HepG2 (cell line): ENCODE data around the gene GPR31. TPM values are rescaled to one million over a fixed set of nuclear protein-coding genes. Genes with fewer than 3 reads are reported as not detected.
"Not testable (repeated sequence)": the region's sequence is repeated elsewhere in the genome, so short reads cannot be mapped to it uniquely, and the experiment has no call there.

Source experiments
- ATAC-seq: fragments of 200-7000 bp; cut with Tn5 transposase; 3 replicates; pipeline ENCODE4 v1.9.1; 2020; ENCODE audit warnings: mild to moderate bottlenecking, moderate library complexity
- BruUV-seq: library from RNA; stranded (reverse); fragments of 400-500 nt; replicated peaks from 2 replicates; lab custom pipeline; 2021; lab: Mats Ljungman, UMichigan
- CTCF ChIA-PET: fragments of 300-600 bp; formaldehyde crosslinking; extraction: SDS; loops from one replicate; lab custom pipeline; 2021; ENCODE audit warnings: low total read pairs, inconsistent platforms, low intra/inter-chr PET ratio; lab: Yijun Ruan, JAX
- POLR2A ChIA-PET: fragments of 350-600 bp; sonication (Branson Sonifier 250); formaldehyde crosslinking; loops from one replicate; lab custom pipeline; 2020; ENCODE audit warnings: antibody characterized with exemption, inconsistent platforms; lab: Yijun Ruan, JAX
- DNase-seq: peaks from one replicate; pipeline ENCODE4 v3.0.0-alpha.2; 2015; ENCODE audit warnings: low spot score
- FAIRE-seq: peaks from 3 replicates; lab custom pipeline; 2011; peaks lifted over from hg19 to GRCh38; lab: Jason Lieb, UNC
- H2AFZ ChIP-seq: one replicate; pipeline ENCODE4 v1.6.1; 2011; ENCODE audit warnings: low read length, inconsistent platforms
- H3K27ac ChIP-seq: fragments of 300-600 bp; 3 replicates; pipeline ENCODE4 v1.8.0; 2011; ENCODE audit warnings: mixed run types, mild to moderate bottlenecking, mixed read lengths, low read length, inconsistent platforms; ENCODE audit not compliant: insufficient read depth; ENCODE audit errors: extremely low read length
- H3K27me3 ChIP-seq, 2 experiments: fragments of 200-600 bp in 1 of 2; 2 replicates in 1 of 2; 3 replicates in 1 of 2; pipeline versions ENCODE4 v1.6.0 to v1.8.0; 2011; ENCODE audit warnings: low read length in 2 of 2, mild to moderate bottlenecking in 2 of 2, moderate library complexity in 2 of 2, inconsistent platforms in 1 of 2; ENCODE audit not compliant: insufficient read depth in 2 of 2, control insufficient read depth in 1 of 2
- H3K36me3 ChIP-seq, 2 experiments: fragments of 200-600 bp in 1 of 2; replicated peaks in 1 of 2; 2 replicates in 1 of 2; 3 replicates in 1 of 2; pipeline versions ENCODE4 v1.5.1 to v1.8.0; 2011; ENCODE audit warnings: low read length in 2 of 2, inconsistent platforms in 1 of 2; ENCODE audit not compliant: insufficient read depth in 2 of 2, control insufficient read depth in 1 of 2
- H3K4me1 ChIP-seq: 2 replicates; pipeline ENCODE4 v1.5.1; 2012; ENCODE audit warnings: low read length, inconsistent platforms; ENCODE audit not compliant: insufficient read depth
- H3K4me2 ChIP-seq: 2 replicates; pipeline ENCODE4 v1.6.0; 2011; ENCODE audit warnings: low read depth, low read length, inconsistent platforms
- H3K4me3 ChIP-seq, 3 experiments: fragments of 200-600 bp in 1 of 3; sonication (generic), shearing (Covaris generic) in 1 of 3; replicated peaks in 1 of 3; 2 replicates each; pipeline ENCODE4 v1.5.1; 2011 to 2016; ENCODE audit warnings: low read length in 3 of 3, inconsistent platforms in 2 of 3, low read depth in 2 of 3, mild to moderate bottlenecking in 2 of 3, control low read depth in 1 of 3, mixed read lengths in 1 of 3; ENCODE audit not compliant: insufficient read depth in 1 of 3
- H3K79me2 ChIP-seq: one replicate; pipeline ENCODE4 v1.6.1; 2011; ENCODE audit warnings: low read length, inconsistent platforms; ENCODE audit not compliant: insufficient read depth
- H3K9ac ChIP-seq: 2 replicates; pipeline ENCODE4 v1.6.0; 2011; ENCODE audit warnings: mild to moderate bottlenecking, low read depth, low read length, inconsistent platforms; ENCODE audit not compliant: insufficient read depth
- H3K9me3 ChIP-seq: 2 replicates; pipeline ENCODE4 v1.5.1; 2012; ENCODE audit warnings: mild to moderate bottlenecking, low read length
- H4K20me1 ChIP-seq: 2 replicates; pipeline ENCODE4 v1.6.0; 2011; ENCODE audit warnings: inconsistent platforms, mild to moderate bottlenecking, low read length, moderate library complexity; ENCODE audit not compliant: insufficient read depth
- EP300 ChIP-seq, 3 experiments: sonication (generic) in 1 of 3; formaldehyde crosslinking in 1 of 3; IDR thresholded peaks; 2 replicates each; pipeline versions ENCODE4 v1.5.1 to v1.6.1; 2011 to 2020; ENCODE audit warnings: low read depth in 2 of 3, low read length in 2 of 3, borderline replicate concordance in 1 of 3, improper control_type of control experiment in 1 of 3, mild to moderate bottlenecking in 1 of 3, missing genetic modification reagents in 1 of 3, moderate library complexity in 1 of 3
- FOXP1 ChIP-seq, 2 experiments: fragments of 450-650 bp in 1 of 2; IDR thresholded peaks; 2 replicates each; pipeline ENCODE4 v1.6.1; 2017 to 2018; ENCODE audit warnings: antibody characterized with exemption in 1 of 2
- MTA1 ChIP-seq: sonication (generic); formaldehyde crosslinking; IDR thresholded peaks from 2 replicates; pipeline ENCODE4 v1.4.0; 2020; ENCODE audit warnings: missing genetic modification reagents, mild to moderate bottlenecking, borderline replicate concordance
- RXRA ChIP-seq: sonication (generic); formaldehyde crosslinking; IDR thresholded peaks from 2 replicates; pipeline ENCODE4 v1.5.1; 2020; ENCODE audit warnings: missing genetic modification reagents
- ZBTB38 ChIP-seq: sonication (generic); formaldehyde crosslinking; IDR thresholded peaks from 2 replicates; pipeline ENCODE4 v1.5.1; 2020; ENCODE audit warnings: mild to moderate bottlenecking, missing genetic modification reagents
- ZNF335 ChIP-seq: sonication (generic); formaldehyde crosslinking; IDR thresholded peaks from 2 replicates; pipeline ENCODE4 v1.4.0; 2020; ENCODE audit warnings: missing genetic modification reagents
- WGBS: methylation state at CpG from one replicate; pipeline ENCODE4 v1.1.6; 2017; ENCODE audit warnings: low lambda C conversion rate; 5-methylcytosine and 5-hydroxymethylcytosine counted together
- in situ Hi-C: cut with HindIII; loops from 2 replicates; pipeline ENCODE4 v1.10.0; 2017; ENCODE audit warnings: low pct_unique_long_range_greater_than_20kb; ENCODE audit not compliant: extremely low pct_ligation_motif_present
- intact Hi-C: fragments of 100-400 bp; cut with micrococcal nuclease; formaldehyde crosslinking; loops from one replicate; pipeline ENCODE4 v1.10.0; 2022; ENCODE audit not compliant: unreplicated experiment
- polyA plus RNA-seq, 8 experiments: library from polyadenylated mRNA; depleted of rRNA in 3 of 8; stranded (reverse) in 7 of 8; unstranded in 1 of 8; fragments of >200 nt; fragmentation: Illumina TruSeq in 4 of 8; extraction: Trizol in 4 of 8; gene quantifications; 2 replicates each; pipeline versions ENCODE4 v1.2.1 to v1.2.3, GENCODE V29; 2011 to 2016; ENCODE audit warnings: low read depth in 4 of 8, missing spikeins in 1 of 8, mixed read lengths in 1 of 8; ENCODE audit not compliant: insufficient read depth in 1 of 8
- total RNA-seq, 5 experiments: library from RNA; depleted of rRNA; stranded (reverse); fragments of >200 nt; fragmentation: Illumina TruSeq; extraction: Trizol; gene quantifications; 2 replicates each; pipeline ENCODE4 v1.2.3, GENCODE V29; 2016; ENCODE audit warnings: low read depth in 1 of 5
- TF ChIP-seq, protein P1 (sequence below): sonication (generic); formaldehyde crosslinking; IDR thresholded peaks from 2 replicates; pipeline ENCODE4 v1.5.1; 2020; ENCODE audit warnings: mild to moderate bottlenecking, missing genetic modification reagents, moderate library complexity
- TF ChIP-seq, protein P2 (sequence below), 2 experiments: sonication (generic) in 1 of 2; formaldehyde crosslinking in 1 of 2; IDR thresholded peaks; 2 replicates each; pipeline versions ENCODE4 v1.4.0 to v1.6.1; 2018 to 2020; ENCODE audit warnings: missing genetic modification reagents in 2 of 2, borderline replicate concordance in 1 of 2, low read depth in 1 of 2, mild to moderate bottlenecking in 1 of 2, missing biosample characterization in 1 of 2
- TF ChIP-seq, protein P3 (sequence below): IDR thresholded peaks from 2 replicates; pipeline ENCODE4 v1.6.1; 2018; ENCODE audit warnings: missing genetic modification reagents, mild to moderate bottlenecking, missing compliant biosample characterization

The GPR31 gene
- total and polyA plus RNA-seq, 2 of the 13 experiments (the other 11 are each of a cell fraction or from before 2014, with no cell fraction given): not detected

DNA sequence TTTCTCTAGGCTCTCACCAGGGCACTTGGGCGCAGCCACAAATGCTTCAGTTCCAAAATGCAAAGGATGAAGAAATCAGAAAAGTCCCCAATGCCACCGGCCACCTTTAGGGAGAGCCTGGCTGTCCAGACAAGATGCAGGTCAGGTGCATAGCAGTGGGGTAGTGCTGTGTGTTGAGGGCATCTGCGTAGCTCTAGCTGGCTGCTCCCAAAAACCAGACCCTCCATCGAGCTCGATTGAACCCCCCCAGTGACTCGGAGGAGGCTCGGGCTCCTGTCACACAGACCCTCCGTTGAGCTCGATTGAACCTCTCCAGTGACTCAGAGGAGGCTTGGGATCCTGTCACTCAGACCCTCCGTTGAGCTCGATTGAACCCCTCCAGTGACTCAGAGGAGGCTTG, 47.5 kb upstream of the GPR31 start:
- in situ Hi-C loops, H4K20me1 ChIP-seq, POLR2A ChIA-PET, H3K27ac ChIP-seq, FAIRE-seq, intact Hi-C loops, H3K9me3 ChIP-seq, DNase-seq, BruUV-seq, ATAC-seq: not testable (repeated sequence)
- H3K4me1 ChIP-seq: peaks cover 81% of the 10 kb centered on the region
- 94% methylated on average over 9 of the region's 11 CpGs for WGBS
- TF ChIP-seq, protein P1, sequence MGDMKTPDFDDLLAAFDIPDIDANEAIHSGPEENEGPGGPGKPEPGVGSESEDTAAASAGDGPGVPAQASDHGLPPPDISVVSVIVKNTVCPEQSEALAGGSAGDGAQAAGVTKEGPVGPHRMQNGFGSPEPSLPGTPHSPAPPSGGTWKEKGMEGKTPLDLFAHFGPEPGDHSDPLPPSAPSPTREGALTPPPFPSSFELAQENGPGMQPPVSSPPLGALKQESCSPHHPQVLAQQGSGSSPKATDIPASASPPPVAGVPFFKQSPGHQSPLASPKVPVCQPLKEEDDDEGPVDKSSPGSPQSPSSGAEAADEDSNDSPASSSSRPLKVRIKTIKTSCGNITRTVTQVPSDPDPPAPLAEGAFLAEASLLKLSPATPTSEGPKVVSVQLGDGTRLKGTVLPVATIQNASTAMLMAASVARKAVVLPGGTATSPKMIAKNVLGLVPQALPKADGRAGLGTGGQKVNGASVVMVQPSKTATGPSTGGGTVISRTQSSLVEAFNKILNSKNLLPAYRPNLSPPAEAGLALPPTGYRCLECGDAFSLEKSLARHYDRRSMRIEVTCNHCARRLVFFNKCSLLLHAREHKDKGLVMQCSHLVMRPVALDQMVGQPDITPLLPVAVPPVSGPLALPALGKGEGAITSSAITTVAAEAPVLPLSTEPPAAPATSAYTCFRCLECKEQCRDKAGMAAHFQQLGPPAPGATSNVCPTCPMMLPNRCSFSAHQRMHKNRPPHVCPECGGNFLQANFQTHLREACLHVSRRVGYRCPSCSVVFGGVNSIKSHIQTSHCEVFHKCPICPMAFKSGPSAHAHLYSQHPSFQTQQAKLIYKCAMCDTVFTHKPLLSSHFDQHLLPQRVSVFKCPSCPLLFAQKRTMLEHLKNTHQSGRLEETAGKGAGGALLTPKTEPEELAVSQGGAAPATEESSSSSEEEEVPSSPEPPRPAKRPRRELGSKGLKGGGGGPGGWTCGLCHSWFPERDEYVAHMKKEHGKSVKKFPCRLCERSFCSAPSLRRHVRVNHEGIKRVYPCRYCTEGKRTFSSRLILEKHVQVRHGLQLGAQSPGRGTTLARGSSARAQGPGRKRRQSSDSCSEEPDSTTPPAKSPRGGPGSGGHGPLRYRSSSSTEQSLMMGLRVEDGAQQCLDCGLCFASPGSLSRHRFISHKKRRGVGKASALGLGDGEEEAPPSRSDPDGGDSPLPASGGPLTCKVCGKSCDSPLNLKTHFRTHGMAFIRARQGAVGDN (CRISPR knock-in tag): peak; percentile 38
- TF ChIP-seq MTA1 (CRISPR knock-in tag) (peak; percentile 41; the same call in 1 of the 2 replicates), ZBTB38 (peak; percentile 58; the same call in 1 of the 2 replicates)
- TF ChIP-seq, all 625 proteins: peak for 3; not testable (repeated sequence) for 622
- CTCF ChIA-PET, H3K9ac ChIP-seq, H2AFZ ChIP-seq, H3K79me2 ChIP-seq, H3K4me3 ChIP-seq, H3K27me3 ChIP-seq, H3K4me2 ChIP-seq, H3K36me3 ChIP-seq: not testable (repeated sequence)

DNA sequence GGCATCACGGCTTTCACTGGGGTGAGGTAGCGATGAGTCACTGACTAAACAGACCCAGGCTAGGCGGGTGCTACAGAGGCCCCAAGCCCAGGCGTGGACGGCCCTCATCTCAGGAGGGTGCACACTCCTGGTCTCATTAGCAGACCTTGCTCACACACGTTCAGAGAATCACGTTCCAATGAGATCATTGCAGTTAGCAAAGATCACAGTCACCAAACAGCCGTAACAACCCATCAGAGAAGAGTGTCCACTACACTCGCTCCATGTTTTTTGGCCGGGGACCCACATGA, 46.2 kb upstream of the GPR31 start:
- Histone ChIP-seq H3K27ac (peak overlapping the region; percentile 70), H3K4me1 (peaks cover 67% of the 10 kb centered on the region), H3K4me2 (peak overlapping the region; percentile 44)
- POLR2A ChIA-PET; H2AFZ ChIP-seq; H3K9ac ChIP-seq; FAIRE-seq; CTCF ChIA-PET; H3K4me3 ChIP-seq; H3K27me3 ChIP-seq; H3K79me2 ChIP-seq; BruUV-seq; intact Hi-C loops; in situ Hi-C loops; H4K20me1 ChIP-seq; H3K9me3 ChIP-seq; H3K36me3 ChIP-seq; TF ChIP-seq FOXP1 (IDR thresholded peaks at IDR 0.05): not testable (repeated sequence)
- peak; percentile 99 for ATAC-seq
- 6% methylated on average over 6 of the region's 10 CpGs for WGBS
- DNase-seq: peak; percentile 90
- 0 out of 4 replicates have a peak, but pooled peaks have one; percentile 27 to 28 for TF ChIP-seq EP300 (IDR thresholded peaks at IDR 0.05; ENCODE audit: low read depth in 2 of 2, low read length in 2 of 2)
- peak; percentile 67; the same call in 1 of the 2 replicates for TF ChIP-seq EP300 (CRISPR knock-in tag; IDR thresholded peaks at IDR 0.05; ENCODE audit: borderline replicate concordance)
- TF ChIP-seq, protein P2, sequence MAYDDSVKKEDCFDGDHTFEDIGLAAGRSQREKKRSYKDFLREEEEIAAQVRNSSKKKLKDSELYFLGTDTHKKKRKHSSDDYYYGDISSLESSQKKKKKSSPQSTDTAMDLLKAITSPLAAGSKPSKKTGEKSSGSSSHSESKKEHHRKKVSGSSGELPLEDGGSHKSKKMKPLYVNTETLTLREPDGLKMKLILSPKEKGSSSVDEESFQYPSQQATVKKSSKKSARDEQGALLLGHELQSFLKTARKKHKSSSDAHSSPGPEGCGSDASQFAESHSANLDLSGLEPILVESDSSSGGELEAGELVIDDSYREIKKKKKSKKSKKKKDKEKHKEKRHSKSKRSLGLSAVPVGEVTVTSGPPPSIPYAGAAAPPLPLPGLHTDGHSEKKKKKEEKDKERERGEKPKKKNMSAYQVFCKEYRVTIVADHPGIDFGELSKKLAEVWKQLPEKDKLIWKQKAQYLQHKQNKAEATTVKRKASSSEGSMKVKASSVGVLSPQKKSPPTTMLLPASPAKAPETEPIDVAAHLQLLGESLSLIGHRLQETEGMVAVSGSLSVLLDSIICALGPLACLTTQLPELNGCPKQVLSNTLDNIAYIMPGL (CRISPR knock-in tag; IDR thresholded peaks at IDR 0.05; ENCODE audit: borderline replicate concordance in 1 of 2, low read depth in 1 of 2): 0 out of 4 replicates have a peak, but pooled peaks of 1 of the 2 experiments have one; percentile 12
- TF ChIP-seq ZNF335 (CRISPR knock-in tag): 0 out of 2 replicates have a peak, but pooled peaks have one; percentile 19
- TF ChIP-seq, protein P3, sequence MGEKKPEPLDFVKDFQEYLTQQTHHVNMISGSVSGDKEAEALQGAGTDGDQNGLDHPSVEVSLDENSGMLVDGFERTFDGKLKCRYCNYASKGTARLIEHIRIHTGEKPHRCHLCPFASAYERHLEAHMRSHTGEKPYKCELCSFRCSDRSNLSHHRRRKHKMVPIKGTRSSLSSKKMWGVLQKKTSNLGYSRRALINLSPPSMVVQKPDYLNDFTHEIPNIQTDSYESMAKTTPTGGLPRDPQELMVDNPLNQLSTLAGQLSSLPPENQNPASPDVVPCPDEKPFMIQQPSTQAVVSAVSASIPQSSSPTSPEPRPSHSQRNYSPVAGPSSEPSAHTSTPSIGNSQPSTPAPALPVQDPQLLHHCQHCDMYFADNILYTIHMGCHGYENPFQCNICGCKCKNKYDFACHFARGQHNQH: peak; percentile 94
- peak; percentile 74 for TF ChIP-seq FOXP1 (CRISPR knock-in tag; IDR thresholded peaks at IDR 0.05)
- TF ChIP-seq RXRA (CRISPR knock-in tag): peak; percentile 69; the same call in 1 of the 2 replicates
